Smooth muscle cell (in vitro differentiated cells): Measurements from ENCODE around the gene KATNIP. TPM values are rescaled to one million over a fixed set of nuclear protein-coding genes. Genes with fewer than 3 reads are reported as not detected.
A peak's percentile ranks its signal among the peaks of the same experiment; 100 is the strongest.

Experiments used
- DNase-seq: peaks from one replicate; lab custom pipeline; 2025; ENCODE audit not compliant: unreplicated experiment; lab: John Stamatoyannopoulos, UW
- H2AFZ ChIP-seq: fragments of 200-600 bp; sonication (generic); 2 replicates; pipeline ENCODE4 v1.6.0; 2016; ENCODE audit warnings: antibody characterized with exemption, low read depth, mild to moderate bottlenecking
- H3F3A ChIP-seq: fragments of 200-600 bp; sonication (generic); 2 replicates; pipeline ENCODE4 v1.6.0; 2017; ENCODE audit warnings: antibody characterized with exemption, low read depth
- H3K27ac ChIP-seq: fragments of 200-600 bp; sonication (generic); 2 replicates; pipeline ENCODE4 v1.5.1; 2016; ENCODE audit warnings: low read depth, mild to moderate bottlenecking
- H3K27me3 ChIP-seq: fragments of 200-600 bp; sonication (generic); 2 replicates; pipeline ENCODE4 v1.6.1; 2016; ENCODE audit warnings: low read depth, mild to moderate bottlenecking
- H3K36me3 ChIP-seq: fragments of 200-600 bp; sonication (generic); 2 replicates; pipeline ENCODE4 v1.5.1; 2016; ENCODE audit warnings: low read depth
- H3K4me1 ChIP-seq: fragments of 200-600 bp; sonication (generic); 2 replicates; pipeline ENCODE4 v1.5.1; 2016; ENCODE audit warnings: low read depth
- H3K4me2 ChIP-seq: fragments of 200-600 bp; sonication (generic); 2 replicates; pipeline ENCODE4 v1.6.0; 2016; ENCODE audit warnings: mild to moderate bottlenecking
- H3K4me3 ChIP-seq: fragments of 200-600 bp; sonication (generic); 2 replicates; pipeline ENCODE4 v1.5.1; 2016; ENCODE audit warnings: mild to moderate bottlenecking
- H3K79me2 ChIP-seq: fragments of 200-600 bp; sonication (generic); 2 replicates; pipeline ENCODE4 v1.6.0; 2016; ENCODE audit warnings: low read depth, mild to moderate bottlenecking
- H3K9ac ChIP-seq: fragments of 200-600 bp; sonication (generic); 2 replicates; pipeline ENCODE4 v1.6.0; 2016; ENCODE audit warnings: low read depth
- H3K9me3 ChIP-seq: fragments of 200-600 bp; sonication (generic); replicated peaks from 2 replicates; pipeline ENCODE4 v1.5.1; 2016; ENCODE audit warnings: low read depth
- H4K20me1 ChIP-seq: fragments of 200-600 bp; sonication (generic); 2 replicates; pipeline ENCODE4 v1.6.0; 2016; ENCODE audit warnings: low read depth
- WGBS: methylation state at CpG from one replicate; pipeline ENCODE4 v1.1.7; 2016; ENCODE audit warnings: low lambda C conversion rate; 5-methylcytosine and 5-hydroxymethylcytosine counted together
- polyA plus RNA-seq: library from polyadenylated mRNA; unstranded; fragments of >200 nt; fragmentation: Nextera tagmentation; extraction: Ambion mirVana; gene quantifications from 2 replicates; pipeline ENCODE4 v1.2.1, GENCODE V29; 2016
- total RNA-seq: library from RNA; depleted of rRNA; stranded (reverse); fragments of >200 nt; gene quantifications from 2 replicates; pipeline ENCODE4 v1.2.3, GENCODE V29; 2014
- TF ChIP-seq, protein P1 (sequence below): fragments of 200-600 bp; sonication (generic); IDR thresholded peaks from 2 replicates; pipeline ENCODE4 v1.5.1; 2017; ENCODE audit warnings: borderline replicate concordance, mild to moderate bottlenecking, antibody characterized with exemption; ENCODE audit not compliant: insufficient read depth, poor library complexity, severe bottlenecking

The KATNIP gene
- total and polyA plus RNA-seq, 2 experiments from 2014 or later, result 5.2 to 12.4 TPM

- DNase-seq, result no peak
These were observed 45.5 kb downstream of the KATNIP start for GRCh38 chr16:27595475-27595874.

DNA sequence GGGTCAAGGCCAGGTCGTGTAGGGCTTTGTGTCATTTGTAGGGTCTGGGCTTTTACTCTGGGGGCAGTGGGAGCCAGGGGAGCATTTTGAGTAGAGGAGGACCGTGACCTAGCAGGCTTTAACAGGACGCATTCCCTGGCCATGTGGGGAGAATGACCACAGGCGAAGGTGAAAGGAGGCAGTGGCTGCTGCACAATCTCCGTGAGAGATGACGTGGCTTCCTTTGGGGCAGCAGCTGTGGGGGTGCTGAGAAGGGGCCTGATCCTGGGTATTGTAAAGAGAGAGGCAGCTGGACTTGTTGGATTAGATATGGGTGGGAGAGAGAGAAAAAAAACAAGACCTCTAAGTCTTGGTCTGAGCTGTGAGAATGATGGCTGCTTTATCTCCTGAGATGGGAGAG is 46.0 kb downstream of the KATNIP start:
- Histone ChIP-seq H3K27me3 (no peaks in the 10 kb centered on the region), H2AFZ (no peak overlapping the region), H3K4me1 (peaks cover 5% of the 10 kb centered on the region), H3K36me3 (no peaks in the 10 kb centered on the region), H3K4me3 (no peak overlapping the region), H3K27ac (no peak overlapping the region), H4K20me1 (peaks cover 18% of the 10 kb centered on the region), H3K79me2 (no peaks in the 10 kb centered on the region), H3K9me3 (no peaks in the 10 kb centered on the region), H3F3A (no peaks in the 10 kb centered on the region), H3K9ac (no peak overlapping the region), H3K4me2 (peak overlapping the region; percentile 31)
- WGBS, result 48% methylated on average over 6 of the region's 6 CpGs
- no peak for DNase-seq
- TF ChIP-seq, protein P1, sequence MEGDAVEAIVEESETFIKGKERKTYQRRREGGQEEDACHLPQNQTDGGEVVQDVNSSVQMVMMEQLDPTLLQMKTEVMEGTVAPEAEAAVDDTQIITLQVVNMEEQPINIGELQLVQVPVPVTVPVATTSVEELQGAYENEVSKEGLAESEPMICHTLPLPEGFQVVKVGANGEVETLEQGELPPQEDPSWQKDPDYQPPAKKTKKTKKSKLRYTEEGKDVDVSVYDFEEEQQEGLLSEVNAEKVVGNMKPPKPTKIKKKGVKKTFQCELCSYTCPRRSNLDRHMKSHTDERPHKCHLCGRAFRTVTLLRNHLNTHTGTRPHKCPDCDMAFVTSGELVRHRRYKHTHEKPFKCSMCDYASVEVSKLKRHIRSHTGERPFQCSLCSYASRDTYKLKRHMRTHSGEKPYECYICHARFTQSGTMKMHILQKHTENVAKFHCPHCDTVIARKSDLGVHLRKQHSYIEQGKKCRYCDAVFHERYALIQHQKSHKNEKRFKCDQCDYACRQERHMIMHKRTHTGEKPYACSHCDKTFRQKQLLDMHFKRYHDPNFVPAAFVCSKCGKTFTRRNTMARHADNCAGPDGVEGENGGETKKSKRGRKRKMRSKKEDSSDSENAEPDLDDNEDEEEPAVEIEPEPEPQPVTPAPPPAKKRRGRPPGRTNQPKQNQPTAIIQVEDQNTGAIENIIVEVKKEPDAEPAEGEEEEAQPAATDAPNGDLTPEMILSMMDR, result no peak

More at GRCh38 chr16:27595475-27595874, 45.5 kb downstream of the KATNIP start:
- TF ChIP-seq, protein P1, result no peak
- no peaks in the 10 kb centered on the region for H3K9me3 ChIP-seq
- H3K4me3 ChIP-seq, result no peak overlapping the region
- no peak overlapping the region for H2AFZ ChIP-seq
- no peak overlapping the region for H3K9ac ChIP-seq
- no peak overlapping the region for H3K4me2 ChIP-seq
- H3K27ac ChIP-seq, result no peak overlapping the region
- H3K36me3 ChIP-seq, result no peaks in the 10 kb centered on the region
- H3K4me1 ChIP-seq, result peaks cover 5% of the 10 kb centered on the region
- H3F3A ChIP-seq, result no peaks in the 10 kb centered on the region
- H3K27me3 ChIP-seq, result no peaks in the 10 kb centered on the region
- 87% methylated on average over 4 of the region's 4 CpGs for WGBS
- peaks cover 18% of the 10 kb centered on the region for H4K20me1 ChIP-seq
- H3K79me2 ChIP-seq, result no peaks in the 10 kb centered on the region

GRCh38 chr16:27596411-27596810 is 46.5 kb downstream of the KATNIP start:
- no peaks in the 10 kb centered on the region for H3K27me3 ChIP-seq
- peaks cover 5% of the 10 kb centered on the region for H3K4me1 ChIP-seq
- TF ChIP-seq, protein P1, result no peak
- no peak overlapping the region for H3K9ac ChIP-seq
- no peak overlapping the region for H2AFZ ChIP-seq
- H3K27ac ChIP-seq, result no peak overlapping the region
- no peaks in the 10 kb centered on the region for H3F3A ChIP-seq
- 92% methylated on average over 4 of the region's 4 CpGs for WGBS
- peak overlapping the region; percentile 31 for H3K4me2 ChIP-seq
- no peaks in the 10 kb centered on the region for H3K79me2 ChIP-seq
- H3K4me3 ChIP-seq, result no peak overlapping the region
- no peaks in the 10 kb centered on the region for H3K9me3 ChIP-seq
- H3K36me3 ChIP-seq, result no peaks in the 10 kb centered on the region
- DNase-seq, result no peak
- peaks cover 18% of the 10 kb centered on the region for H4K20me1 ChIP-seq

- Histone ChIP-seq H2AFZ (no peak overlapping the region), H3K4me3 (no peak overlapping the region), H3K36me3 (no peaks in the 10 kb centered on the region), H3K4me2 (no peak overlapping the region), H3K4me1 (peaks cover 5% of the 10 kb centered on the region), H3F3A (no peaks in the 10 kb centered on the region), H3K9ac (no peak overlapping the region), H3K9me3 (no peaks in the 10 kb centered on the region), H3K27me3 (no peaks in the 10 kb centered on the region), H3K27ac (no peak overlapping the region), H4K20me1 (peaks cover 18% of the 10 kb centered on the region), H3K79me2 (no peaks in the 10 kb centered on the region)
- 91% methylated on average over 3 of the region's 3 CpGs for WGBS
- no peak for DNase-seq
- TF ChIP-seq, protein P1, result no peak
These were observed 47.4 kb downstream of the KATNIP start for GRCh38 chr16:27597361-27597760.
